HCT116 (cell line): ENCODE results near the gene IMMP2L. TPM values are rescaled to one million over a fixed set of nuclear protein-coding genes. Genes with fewer than 3 reads are reported as not detected.

Experiments
- ATAC-seq: fragments of 200-7000 bp; cut with Tn5 transposase; 2 replicates; pipeline ENCODE4 v1.9.1; 2020; ENCODE audit warnings: mild to moderate bottlenecking, moderate library complexity
- BruUV-seq: library from RNA; stranded (reverse); fragments of 400-500 nt; replicated peaks from 2 replicates; lab custom pipeline; 2021; lab: Mats Ljungman, UMichigan
- CTCF ChIA-PET: fragments of 300-600 bp; sonication (Branson Sonifier 250); formaldehyde crosslinking; loops from one replicate; lab custom pipeline; 2021; ENCODE audit warnings: antibody characterized with exemption; lab: Charles Lee
- POLR2A ChIA-PET: fragments of 300-600, 350-600 bp; sonication (Branson Sonifier 250); formaldehyde crosslinking; loops from one replicate; lab custom pipeline; 2021; ENCODE audit warnings: antibody characterized with exemption; lab: Charles Lee
- RAD21 ChIA-PET, 2 experiments: fragments of 300-600 bp; sonication (Branson Sonifier 250); formaldehyde crosslinking; loops; one replicate each; lab custom pipeline; 2023; ENCODE audit warnings: low total read pairs in 2 of 2; ENCODE audit not compliant: uncharacterized antibody in 2 of 2, unreplicated experiment in 2 of 2, low non-redundant PET in 1 of 2; lab: Charles Lee
- DNase-seq: peaks from one replicate; pipeline ENCODE4 v3.0.0-alpha.2; 2010; ENCODE audit warnings: low read depth, low spot score
- H2AFZ ChIP-seq: fragments of 200-600 bp; shearing (Covaris generic), sonication (generic); 2 replicates; pipeline ENCODE4 v1.6.1; 2017; ENCODE audit warnings: low read depth, mixed run types, mixed read lengths, antibody characterized with exemption, low read length; ENCODE audit not compliant: poor library complexity, severe bottlenecking
- H3K27ac ChIP-seq: 2 replicates; pipeline ENCODE4 v1.5.1; 2012; ENCODE audit warnings: low read depth, low read length
- H3K27me3 ChIP-seq: fragments of 200-600 bp; sonication (generic); 2 replicates; pipeline ENCODE4 v1.6.1; 2016; ENCODE audit warnings: mixed run types, low read length, mixed read lengths; ENCODE audit not compliant: insufficient read depth
- H3K36me3 ChIP-seq, 2 experiments: fragments of 200-500 bp in 1 of 2; fragments of 200-600 bp in 1 of 2; sonication (Bioruptor generic) in 1 of 2; sonication (generic) in 1 of 2; 2 replicates each; pipeline versions ENCODE4 v1.5.1 to v1.6.1; 2014 to 2016; ENCODE audit warnings: low read length in 2 of 2, inconsistent platforms in 1 of 2, mixed read lengths in 1 of 2, mixed run types in 1 of 2; ENCODE audit not compliant: insufficient read depth in 2 of 2, control insufficient read depth in 1 of 2
- H3K4me1 ChIP-seq, 2 experiments: fragments of 200-600 bp in 1 of 2; sonication (generic) in 1 of 2; 2 replicates each; pipeline versions ENCODE4 v1.5.1 to v1.6.1; 2012 to 2017; ENCODE audit warnings: low read length in 2 of 2, inconsistent platforms in 1 of 2, mild to moderate bottlenecking in 1 of 2, mixed read lengths in 1 of 2, mixed run types in 1 of 2, moderate library complexity in 1 of 2; ENCODE audit not compliant: insufficient read depth in 2 of 2, control insufficient read depth in 1 of 2
- H3K4me2 ChIP-seq: fragments of 200-600 bp; sonication (generic); 2 replicates; pipeline ENCODE4 v1.6.1; 2017; ENCODE audit warnings: mixed run types, low read length, mixed read lengths
- H3K4me3 ChIP-seq, 2 experiments: fragments of 200-600 bp in 1 of 2; sonication (generic) in 1 of 2; replicated peaks in 1 of 2; 2 replicates each; pipeline ENCODE4 v1.5.1; 2011 to 2016; ENCODE audit warnings: low read length in 2 of 2, control low read depth in 1 of 2, low read depth in 1 of 2, mild to moderate bottlenecking in 1 of 2, mixed read lengths in 1 of 2, mixed run types in 1 of 2
- H3K79me2 ChIP-seq: fragments of 200-600 bp; sonication (generic); 2 replicates; pipeline ENCODE4 v1.6.1; 2017; ENCODE audit warnings: mild to moderate bottlenecking, mixed run types, low read length, moderate library complexity, mixed read lengths; ENCODE audit not compliant: insufficient read depth
- H3K9ac ChIP-seq: fragments of 200-600 bp; sonication (generic); 2 replicates; pipeline ENCODE4 v1.6.1; 2016; ENCODE audit warnings: low read length, mixed read lengths
- H3K9me2 ChIP-seq: fragments of 200-600 bp; sonication (generic), shearing (Covaris generic); 2 replicates; pipeline ENCODE4 v1.6.1; 2017; ENCODE audit warnings: mixed run types, mild to moderate bottlenecking, moderate library complexity; ENCODE audit not compliant: insufficient read depth
- H3K9me3 ChIP-seq, 2 experiments: fragments of 200-500 bp in 1 of 2; fragments of 200-600 bp in 1 of 2; sonication (Bioruptor generic) in 1 of 2; sonication (generic) in 1 of 2; 2 replicates each; pipeline ENCODE4 v1.6.1; 2014 to 2017; ENCODE audit warnings: low read length in 2 of 2, mixed read lengths in 2 of 2, inconsistent platforms in 1 of 2, low read depth in 1 of 2, mild to moderate bottlenecking in 1 of 2, mixed run types in 1 of 2, moderate library complexity in 1 of 2; ENCODE audit not compliant: control insufficient read depth in 1 of 2, insufficient read depth in 1 of 2
- H4K20me1 ChIP-seq: fragments of 200-600 bp; sonication (generic), shearing (Covaris generic); 2 replicates; pipeline ENCODE4 v1.6.1; 2017; ENCODE audit warnings: mixed run types, mild to moderate bottlenecking, moderate library complexity; ENCODE audit not compliant: insufficient read depth
- CBX3 ChIP-seq: IDR thresholded peaks from 2 replicates; pipeline ENCODE4 v1.6.1; 2012; ENCODE audit warnings: low read depth
- EGR1 ChIP-seq: IDR thresholded peaks from 2 replicates; pipeline ENCODE4 v1.6.1; 2012; ENCODE audit warnings: low read depth
- EZH2phosphoT487 ChIP-seq: fragments of 200-600 bp; IDR thresholded peaks from 2 replicates; pipeline ENCODE4 v1.6.1; 2018; ENCODE audit warnings: antibody characterized with exemption, borderline replicate concordance
- FOSL1 ChIP-seq: IDR thresholded peaks from 2 replicates; pipeline ENCODE4 v1.6.1; 2012; ENCODE audit warnings: low read depth
- POLR2A ChIP-seq: IDR thresholded peaks from 2 replicates; pipeline ENCODE4 v1.7.0; 2011; ENCODE audit warnings: borderline replicate concordance; ENCODE audit not compliant: insufficient read depth, insufficient read length; ENCODE audit errors: extremely low read depth
- POLR2AphosphoS5 ChIP-seq: IDR thresholded peaks from 2 replicates; pipeline ENCODE4 v1.6.1; 2011; ENCODE audit warnings: mild to moderate bottlenecking, low read depth, low read length, moderate library complexity
- RAD21 ChIP-seq: IDR thresholded peaks from 2 replicates; pipeline ENCODE4 v1.6.1; 2012; ENCODE audit warnings: low read depth, mild to moderate bottlenecking
- REST ChIP-seq: IDR thresholded peaks from 2 replicates; pipeline ENCODE4 v1.6.1; 2012; ENCODE audit warnings: low read depth
- SIN3A ChIP-seq: IDR thresholded peaks from 2 replicates; pipeline ENCODE4 v1.6.1; 2012; ENCODE audit warnings: low read depth
- SP1 ChIP-seq: IDR thresholded peaks from 2 replicates; pipeline ENCODE4 v1.6.1; 2012; ENCODE audit warnings: low read depth
- SRF ChIP-seq: IDR thresholded peaks from 2 replicates; pipeline ENCODE4 v1.6.1; 2012; ENCODE audit warnings: low read depth
- YY1 ChIP-seq: IDR thresholded peaks from 2 replicates; pipeline ENCODE4 v1.6.1; 2011; ENCODE audit warnings: low read length, low read depth, moderate library complexity, mild to moderate bottlenecking; ENCODE audit not compliant: insufficient replicate concordance; ENCODE audit errors: extremely low read depth
- ZFX ChIP-seq: fragments of 450-650 bp; IDR thresholded peaks from 2 replicates; pipeline ENCODE4 v1.6.1; 2017
- intact Hi-C: fragments of 100-400 bp; cut with micrococcal nuclease; formaldehyde crosslinking; loops from 2 replicates; pipeline ENCODE4 v1.10.0; 2022
- total RNA-seq: library from RNA; stranded (reverse); gene quantifications from one replicate; pipeline ENCODE4 v1.2.1, GENCODE V29; 2021; ENCODE audit not compliant: unreplicated experiment
- TF ChIP-seq, protein P1 (sequence below): IDR thresholded peaks from 2 replicates; pipeline ENCODE4 v1.6.1; 2011; ENCODE audit warnings: mild to moderate bottlenecking, low read length, moderate library complexity; ENCODE audit not compliant: insufficient replicate concordance; ENCODE audit errors: extremely low read depth
- TF ChIP-seq, protein P2 (sequence below): IDR thresholded peaks from 2 replicates; pipeline ENCODE4 v1.6.1; 2012

The IMMP2L gene
- total RNA-seq, 1 experiment from 2014 or later: 21.1 TPM

GRCh38 chr7:111184987-111185386 lies 377.3 kb downstream of the IMMP2L start:
- TF ChIP-seq FOSL1 (no peak), CBX3 (no peak), SRF (no peak), SIN3A (no peak), POLR2A (no peak), REST (no peak), YY1 (no peak), EZH2phosphoT487 (no peak), SP1 (no peak), EGR1 (no peak), ZFX (no peak), POLR2AphosphoS5 (no peak), RAD21 (no peak)
- TF ChIP-seq, protein P1, sequence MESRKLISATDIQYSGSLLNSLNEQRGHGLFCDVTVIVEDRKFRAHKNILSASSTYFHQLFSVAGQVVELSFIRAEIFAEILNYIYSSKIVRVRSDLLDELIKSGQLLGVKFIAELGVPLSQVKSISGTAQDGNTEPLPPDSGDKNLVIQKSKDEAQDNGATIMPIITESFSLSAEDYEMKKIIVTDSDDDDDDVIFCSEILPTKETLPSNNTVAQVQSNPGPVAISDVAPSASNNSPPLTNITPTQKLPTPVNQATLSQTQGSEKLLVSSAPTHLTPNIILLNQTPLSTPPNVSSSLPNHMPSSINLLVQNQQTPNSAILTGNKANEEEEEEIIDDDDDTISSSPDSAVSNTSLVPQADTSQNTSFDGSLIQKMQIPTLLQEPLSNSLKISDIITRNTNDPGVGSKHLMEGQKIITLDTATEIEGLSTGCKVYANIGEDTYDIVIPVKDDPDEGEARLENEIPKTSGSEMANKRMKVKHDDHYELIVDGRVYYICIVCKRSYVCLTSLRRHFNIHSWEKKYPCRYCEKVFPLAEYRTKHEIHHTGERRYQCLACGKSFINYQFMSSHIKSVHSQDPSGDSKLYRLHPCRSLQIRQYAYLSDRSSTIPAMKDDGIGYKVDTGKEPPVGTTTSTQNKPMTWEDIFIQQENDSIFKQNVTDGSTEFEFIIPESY: no peak
- TF ChIP-seq, protein P2, sequence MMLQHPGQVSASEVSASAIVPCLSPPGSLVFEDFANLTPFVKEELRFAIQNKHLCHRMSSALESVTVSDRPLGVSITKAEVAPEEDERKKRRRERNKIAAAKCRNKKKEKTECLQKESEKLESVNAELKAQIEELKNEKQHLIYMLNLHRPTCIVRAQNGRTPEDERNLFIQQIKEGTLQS: no peak
- TF ChIP-seq, all 23 proteins: peak for 0
- H3K36me3 ChIP-seq: no peaks in the 10 kb centered on the region
- no peak overlapping the region for H3K4me3 ChIP-seq
- H3K9me2 ChIP-seq: no peaks in the 10 kb centered on the region
- no peak overlapping the region for H3K9ac ChIP-seq
- H3K4me2 ChIP-seq: no peak overlapping the region
- H3K27me3 ChIP-seq: no peaks in the 10 kb centered on the region
- DNase-seq: no peak
- no peak overlapping the region for H2AFZ ChIP-seq
- no peak for ATAC-seq
- H3K4me1 ChIP-seq: no peaks in the 10 kb centered on the region
- H3K79me2 ChIP-seq: no peaks in the 10 kb centered on the region
- no peaks in the 10 kb centered on the region for H4K20me1 ChIP-seq
- H3K9me3 ChIP-seq: peaks cover 0 to 4% of the 10 kb centered on the region in 2 experiments; a peak in 1 of 4 replicates
- intact Hi-C loops: no loop called here
- RAD21 ChIA-PET: no interaction called here
- POLR2A ChIA-PET: no interaction called here
- H3K27ac ChIP-seq: no peak overlapping the region
- BruUV-seq: no TSS peak
- CTCF ChIA-PET: no interaction called here
